ENCODE data around the gene SAMD3. TPM values are rescaled to one million over a fixed set of nuclear protein-coding genes. Genes with fewer than 3 reads are reported as not detected.

SAMD3 gene
- total RNA-seq, 1 experiment from 2014 or later = 0.39 TPM

DNA sequence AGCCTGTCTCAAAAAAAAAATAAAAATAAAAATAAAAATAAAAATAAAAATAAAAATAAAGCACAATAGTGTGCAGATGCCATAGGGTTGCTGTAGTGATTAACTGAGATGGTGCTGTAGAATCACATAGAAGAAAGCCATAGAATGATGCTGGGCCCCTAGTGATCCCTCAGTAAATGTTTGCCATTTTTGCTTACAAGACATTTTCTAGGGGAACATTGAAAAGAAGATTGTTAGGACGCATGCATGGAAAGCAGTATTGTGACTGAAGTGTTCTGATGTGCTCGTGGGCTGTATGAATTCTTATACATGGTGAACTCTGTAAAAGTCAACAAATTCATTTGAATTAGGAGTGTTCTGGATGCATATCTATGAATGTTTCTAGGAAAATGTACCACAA lies 22.0 kb upstream of the SAMD3 start:
- no peak overlapping the region for H3K27ac Mint-ChIP-seq
- Histone ChIP-seq H2BK5ac (ENCODE audit: insufficient read length, low read length) (no peak overlapping the region), H2BK120ac (ENCODE audit: low read depth, low read length, poor library complexity, severe bottlenecking) (no peak overlapping the region), H2AK5ac (ENCODE audit: insufficient read length, low read length) (no peak overlapping the region), H3K9me3 (ENCODE audit: control insufficient read depth, low read depth, low read length) (no peaks in the 10 kb centered on the region), H4K8ac (replicated peaks; ENCODE audit: insufficient read length, low read depth, low read length) (no peak overlapping the region), H3K79me1 (ENCODE audit: insufficient read depth, low read depth, low read length, poor library complexity, severe bottlenecking) (no peaks in the 10 kb centered on the region), H3K27ac (ENCODE audit: insufficient read length, low read depth, low read length) (no peak overlapping the region), H3K18ac (ENCODE audit: insufficient read length, low read depth, low read length) (no peak overlapping the region), H3K56ac (ENCODE audit: insufficient read length, low read depth, low read length) (no peak overlapping the region), H3K79me2 (ENCODE audit: insufficient read depth, low read length) (no peaks in the 10 kb centered on the region), H2BK15ac (ENCODE audit: low read depth, low read length) (no peak overlapping the region), H3K4ac (ENCODE audit: low read depth, low read length) (no peak overlapping the region), H3K4me2 (ENCODE audit: insufficient read depth, insufficient read length, low read length) (no peak overlapping the region), H3K4me1 (ENCODE audit: insufficient read depth, low read length) (no peaks in the 10 kb centered on the region; the same call in 1 of the 2 replicates), H2AFZ (ENCODE audit: low read length) (no peak overlapping the region), H3K14ac (ENCODE audit: insufficient read depth, low read length) (no peak overlapping the region), H2BK20ac (ENCODE audit: low read depth, low read length, poor library complexity, severe bottlenecking) (no peak overlapping the region), H4K20me1 (ENCODE audit: control insufficient read depth, insufficient read depth, insufficient read length) (no peaks in the 10 kb centered on the region), H3T11ph (ENCODE audit: low read length) (no peak overlapping the region), H3K27me3 (ENCODE audit: insufficient read depth, low read length) (no peaks in the 10 kb centered on the region; the same call in 1 of the 2 replicates), H4K91ac (ENCODE audit: insufficient read length, low read depth, low read length) (no peak overlapping the region), H3K23me2 (ENCODE audit: insufficient read length, low read depth, low read length, poor library complexity, severe bottlenecking) (no peaks in the 10 kb centered on the region), H3K9ac (ENCODE audit: extremely low read depth, insufficient read length, low read length) (no peak overlapping the region), H4K5ac (ENCODE audit: insufficient read length, low read depth, low read length) (no peak overlapping the region), H3K23ac (ENCODE audit: insufficient read length, low read depth, low read length) (no peak overlapping the region), H2BK12ac (ENCODE audit: insufficient read length, low read depth, low read length) (no peak overlapping the region)
- no CpG with 5 or more reads among the region's 2 CpGs for WGBS (ENCODE audit: extremely low coverage, insufficient read length, low lambda C conversion rate)
- TF ChIP-seq, protein P1, sequence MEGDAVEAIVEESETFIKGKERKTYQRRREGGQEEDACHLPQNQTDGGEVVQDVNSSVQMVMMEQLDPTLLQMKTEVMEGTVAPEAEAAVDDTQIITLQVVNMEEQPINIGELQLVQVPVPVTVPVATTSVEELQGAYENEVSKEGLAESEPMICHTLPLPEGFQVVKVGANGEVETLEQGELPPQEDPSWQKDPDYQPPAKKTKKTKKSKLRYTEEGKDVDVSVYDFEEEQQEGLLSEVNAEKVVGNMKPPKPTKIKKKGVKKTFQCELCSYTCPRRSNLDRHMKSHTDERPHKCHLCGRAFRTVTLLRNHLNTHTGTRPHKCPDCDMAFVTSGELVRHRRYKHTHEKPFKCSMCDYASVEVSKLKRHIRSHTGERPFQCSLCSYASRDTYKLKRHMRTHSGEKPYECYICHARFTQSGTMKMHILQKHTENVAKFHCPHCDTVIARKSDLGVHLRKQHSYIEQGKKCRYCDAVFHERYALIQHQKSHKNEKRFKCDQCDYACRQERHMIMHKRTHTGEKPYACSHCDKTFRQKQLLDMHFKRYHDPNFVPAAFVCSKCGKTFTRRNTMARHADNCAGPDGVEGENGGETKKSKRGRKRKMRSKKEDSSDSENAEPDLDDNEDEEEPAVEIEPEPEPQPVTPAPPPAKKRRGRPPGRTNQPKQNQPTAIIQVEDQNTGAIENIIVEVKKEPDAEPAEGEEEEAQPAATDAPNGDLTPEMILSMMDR (conservative IDR thresholded peaks at IDR 0.05) = no peak
- no peak for DNase-seq
- H3K9me3 Mint-ChIP-seq = no peaks in the 10 kb centered on the region
- H3K4me3 Mint-ChIP-seq = no peak overlapping the region
- no peaks in the 10 kb centered on the region for H3K36me3 Mint-ChIP-seq (ENCODE audit: insufficient read depth in 1 of 3, low read depth in 3 of 3)
- peaks cover 4 to 7% of the 10 kb centered on the region in 2 experiments; a peak in 3 of 4 replicates for H3K4me1 Mint-ChIP-seq
- no peaks in the 10 kb centered on the region; the same call in 1 of the 2 replicates for H3K27me3 Mint-ChIP-seq (ENCODE audit: low read depth)
